B cell (primary cell): ENCODE measurements around the gene ANKRD44. TPM values are rescaled to one million over a fixed set of nuclear protein-coding genes. Genes with fewer than 3 reads are reported as not detected.

ENCODE experiments used
- ATAC-seq: fragments of 200-7000 bp; cut with Tn5 transposase; one replicate; pipeline ENCODE4 v1.10.0; 2021; ENCODE audit warnings: low read depth, mild to moderate bottlenecking, moderate number of reproducible peaks, moderate library complexity
- CTCF ChIA-PET: fragments of 350-600 bp; sonication (Branson Sonifier 250); formaldehyde crosslinking; loops from one replicate; lab custom pipeline; 2021; ENCODE audit warnings: antibody characterized with exemption, inconsistent platforms; lab: Charles Lee
- POLR2A ChIA-PET: fragments of 350-600 bp; sonication (Branson Sonifier 250); formaldehyde crosslinking; loops from one replicate; lab custom pipeline; 2021; ENCODE audit warnings: antibody characterized with exemption; lab: Charles Lee
- DNase-seq: peaks from one replicate; pipeline ENCODE4 v3.0.0; 2013
- H2AFZ ChIP-seq: 2 replicates; pipeline ENCODE4 v1.6.1; 2012; ENCODE audit warnings: mild to moderate bottlenecking, low read depth, low read length; ENCODE audit not compliant: insufficient read depth, poor library complexity, severe bottlenecking
- H3K27ac ChIP-seq, 2 donors: 1 replicate in 1 of 2; 2 replicates in 1 of 2; pipeline ENCODE4 v1.5.1; 2012 to 2013; ENCODE audit warnings: low read length in 2 of 2, mild to moderate bottlenecking in 2 of 2, moderate library complexity in 1 of 2
- H3K27me3 ChIP-seq, 4 experiments: fragments of 200-600 bp in 1 of 4; sonication (generic) in 1 of 4; replicated peaks in 1 of 4; 1 replicate in 2 of 4; 2 replicates in 2 of 4; pipeline versions ENCODE4 v1.6.1 to v1.7.0; 2013 to 2016; ENCODE audit warnings: low read length in 3 of 4, mild to moderate bottlenecking in 2 of 4, mixed read lengths in 1 of 4, moderate library complexity in 1 of 4; ENCODE audit not compliant: insufficient read depth in 4 of 4, control insufficient read depth in 3 of 4; ENCODE audit errors: control extremely low read depth in 1 of 4
- H3K36me3 ChIP-seq, 2 experiments: replicated peaks in 1 of 2; 1 replicate in 1 of 2; 2 replicates in 1 of 2; pipeline versions ENCODE4 v1.6.1 to v1.7.1; 2013; ENCODE audit warnings: low read length in 1 of 2; ENCODE audit not compliant: insufficient read depth in 2 of 2, control insufficient read depth in 1 of 2; ENCODE audit errors: control extremely low read depth in 1 of 2, extremely low read depth in 1 of 2
- H3K4me1 ChIP-seq, 2 donors: fragments of 200-600 bp in 1 of 2; sonication (generic) in 1 of 2; 1 replicate in 1 of 2; 2 replicates in 1 of 2; pipeline versions ENCODE4 v1.5.1 to v1.6.1; 2013 to 2017; ENCODE audit warnings: low read length in 2 of 2; ENCODE audit not compliant: control insufficient read depth in 2 of 2, insufficient read depth in 2 of 2
- H3K4me2 ChIP-seq: replicated peaks from 2 replicates; pipeline ENCODE3; 2012; ENCODE audit warnings: mild to moderate bottlenecking, low read depth, low read length; ENCODE audit not compliant: poor library complexity, severe bottlenecking
- H3K4me3 ChIP-seq, 5 experiments: fragments of 200-600 bp in 1 of 5; sonication (generic) in 1 of 5; 1 replicate in 3 of 5; 2 replicates in 2 of 5; pipeline versions ENCODE4 v1.5.1 to v1.7.0; 2011 to 2016; ENCODE audit warnings: low read length in 4 of 5, mild to moderate bottlenecking in 4 of 5, low read depth in 2 of 5, control low read depth in 1 of 5, moderate library complexity in 1 of 5; ENCODE audit not compliant: insufficient read depth in 1 of 5; ENCODE audit errors: control extremely low read depth in 1 of 5, extremely low read depth in 1 of 5
- H3K79me2 ChIP-seq: fragments of 200-600 bp; sonication (generic); one replicate; pipeline ENCODE4 v1.6.0; 2016; ENCODE audit warnings: low read length; ENCODE audit not compliant: control insufficient read depth, insufficient read depth
- H3K9ac ChIP-seq: fragments of 200-600 bp; sonication (generic); 2 replicates; pipeline ENCODE4 v1.6.1; 2017; ENCODE audit warnings: mild to moderate bottlenecking, low read length, moderate library complexity
- H3K9me3 ChIP-seq, 3 donors: one replicate each; pipeline versions ENCODE4 v1.6.1 to v1.7.1; 2013; ENCODE audit warnings: low read length in 2 of 3; ENCODE audit not compliant: control insufficient read depth in 2 of 3, insufficient read depth in 1 of 3; ENCODE audit errors: control extremely low read depth in 1 of 3
- H4K20me1 ChIP-seq: 2 replicates; pipeline ENCODE4 v1.6.0; 2012; ENCODE audit warnings: mild to moderate bottlenecking, low read length; ENCODE audit not compliant: insufficient read depth, control insufficient read depth, poor library complexity, severe bottlenecking
- H3K27ac Mint-ChIP-seq: one replicate; pipeline ENCODE4 v1.8.0; 2021; ENCODE audit warnings: mixed read lengths
- H3K27me3 Mint-ChIP-seq: one replicate; pipeline ENCODE4 v1.8.0; 2021; ENCODE audit warnings: mixed read lengths
- H3K4me1 Mint-ChIP-seq: one replicate; pipeline ENCODE4 v1.8.0; 2021; ENCODE audit warnings: mixed read lengths
- H3K4me3 Mint-ChIP-seq: one replicate; pipeline ENCODE4 v1.8.0; 2021; ENCODE audit warnings: mixed read lengths
- H3K9me3 Mint-ChIP-seq: one replicate; pipeline ENCODE4 v1.8.0; 2022; ENCODE audit warnings: mixed read lengths; ENCODE audit not compliant: insufficient read depth
- EZH2 ChIP-seq: IDR thresholded peaks from 2 replicates; pipeline ENCODE4 v1.6.1; 2012; ENCODE audit warnings: borderline replicate concordance, low read depth, mild to moderate bottlenecking, moderate library complexity, low read length; ENCODE audit not compliant: insufficient read depth, poor library complexity, severe bottlenecking
- WGBS: methylation state at CpG from one replicate; pipeline ENCODE4 v1.1.5; 2013; ENCODE audit warnings: missing lambda C conversion rate; ENCODE audit not compliant: insufficient coverage; 5-methylcytosine and 5-hydroxymethylcytosine counted together
- intact Hi-C: fragments of 100-400 bp; cut with micrococcal nuclease; formaldehyde crosslinking; loops from one replicate; pipeline ENCODE4 v1.10.0; 2022
- polyA plus RNA-seq: library from polyadenylated mRNA; depleted of rRNA; stranded (reverse); fragments of >200 nt; gene quantifications from 2 replicates; pipeline ENCODE4 v1.2.3, GENCODE V29; 2012
- total RNA-seq, 2 donors: library from RNA; stranded (reverse); fragments of 120-200 nt in 1 of 2; gene quantifications; 1 replicate in 1 of 2; 2 replicates in 1 of 2; pipeline versions ENCODE4 v1.2.3 to v1.2.4, GENCODE V29; 2013 to 2022
- TF ChIP-seq, protein P1 (sequence below): fragments of 200-600 bp; IDR thresholded peaks from one replicate; pipeline ENCODE4 v1.8.0; 2022; ENCODE audit warnings: antibody characterized with exemption, mild to moderate bottlenecking

Gene ANKRD44
- total and polyA plus RNA-seq, 2 donors (not counting 1 experiment from before 2014, with no cell fraction given), result 92.6 to 457 TPM

DNA sequence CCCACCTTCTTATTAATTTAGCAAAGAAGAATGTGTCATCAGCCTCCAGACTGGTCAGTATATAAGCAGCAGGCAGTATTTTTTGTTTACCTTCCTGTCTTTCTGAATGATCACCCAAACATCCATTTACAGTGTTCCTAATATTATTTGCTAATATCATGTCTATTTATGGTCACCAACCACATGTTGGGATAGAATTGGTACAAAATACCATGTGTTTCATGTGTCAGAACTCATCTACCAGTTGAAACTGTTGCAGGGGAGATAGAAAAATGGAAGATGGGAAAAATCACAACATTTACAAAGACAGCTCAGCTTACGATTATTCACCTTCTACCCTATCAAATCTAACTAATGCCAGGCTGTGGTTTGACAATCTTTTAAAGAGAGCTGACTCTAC, 66.2 kb downstream of the ANKRD44 start:
- TF ChIP-seq, protein P1, sequence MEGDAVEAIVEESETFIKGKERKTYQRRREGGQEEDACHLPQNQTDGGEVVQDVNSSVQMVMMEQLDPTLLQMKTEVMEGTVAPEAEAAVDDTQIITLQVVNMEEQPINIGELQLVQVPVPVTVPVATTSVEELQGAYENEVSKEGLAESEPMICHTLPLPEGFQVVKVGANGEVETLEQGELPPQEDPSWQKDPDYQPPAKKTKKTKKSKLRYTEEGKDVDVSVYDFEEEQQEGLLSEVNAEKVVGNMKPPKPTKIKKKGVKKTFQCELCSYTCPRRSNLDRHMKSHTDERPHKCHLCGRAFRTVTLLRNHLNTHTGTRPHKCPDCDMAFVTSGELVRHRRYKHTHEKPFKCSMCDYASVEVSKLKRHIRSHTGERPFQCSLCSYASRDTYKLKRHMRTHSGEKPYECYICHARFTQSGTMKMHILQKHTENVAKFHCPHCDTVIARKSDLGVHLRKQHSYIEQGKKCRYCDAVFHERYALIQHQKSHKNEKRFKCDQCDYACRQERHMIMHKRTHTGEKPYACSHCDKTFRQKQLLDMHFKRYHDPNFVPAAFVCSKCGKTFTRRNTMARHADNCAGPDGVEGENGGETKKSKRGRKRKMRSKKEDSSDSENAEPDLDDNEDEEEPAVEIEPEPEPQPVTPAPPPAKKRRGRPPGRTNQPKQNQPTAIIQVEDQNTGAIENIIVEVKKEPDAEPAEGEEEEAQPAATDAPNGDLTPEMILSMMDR, result no peak
- TF ChIP-seq EZH2, result no peak
- DNase-seq, result no peak
- H3K27ac ChIP-seq, result peak overlapping the region in 1 of 2 donors; percentile 80
- POLR2A ChIA-PET, result interaction anchor here (1.1 kb wide), 1 partner anchor 21 kb away, joined by 3 read pairs; no protein-coding TSS in a partner anchor
- no peaks in the 10 kb centered on the region for H3K9me3 Mint-ChIP-seq
- no CpG with 5 or more reads among the region's 1 CpG for WGBS
- peaks cover 0 to 3% (median 0%) of the 10 kb centered on the region in 3 donors for H3K9me3 ChIP-seq
- no peak for ATAC-seq
- peak overlapping the region; percentile 32 for H3K27ac Mint-ChIP-seq
- CTCF ChIA-PET, result interaction anchor here (1.1 to 2.0 kb wide), 2 partner anchors 36 to 131 kb away, joined by 3 to 5 read pairs; no protein-coding TSS in a partner anchor
- H2AFZ ChIP-seq, result no peak overlapping the region
- peaks cover 36% of the 10 kb centered on the region for H4K20me1 ChIP-seq
- intact Hi-C loops, result no loop called here
- H3K4me1 ChIP-seq, result peaks cover 63 to 75% of the 10 kb centered on the region in 2 donors
- H3K9ac ChIP-seq, result no peak overlapping the region
- no peak overlapping the region for H3K4me3 Mint-ChIP-seq
- H3K79me2 ChIP-seq, result peaks cover 99% of the 10 kb centered on the region
- H3K27me3 Mint-ChIP-seq, result no peaks in the 10 kb centered on the region
- no peaks in the 10 kb centered on the region for H3K27me3 ChIP-seq
- no peak overlapping the region for H3K4me3 ChIP-seq
- H3K36me3 ChIP-seq, result peaks cover 0 to 28% of the 10 kb centered on the region in 2 experiments
- H3K4me2 ChIP-seq, result peak overlapping the region; percentile 5
- H3K4me1 Mint-ChIP-seq, result peaks cover 79% of the 10 kb centered on the region

DNA sequence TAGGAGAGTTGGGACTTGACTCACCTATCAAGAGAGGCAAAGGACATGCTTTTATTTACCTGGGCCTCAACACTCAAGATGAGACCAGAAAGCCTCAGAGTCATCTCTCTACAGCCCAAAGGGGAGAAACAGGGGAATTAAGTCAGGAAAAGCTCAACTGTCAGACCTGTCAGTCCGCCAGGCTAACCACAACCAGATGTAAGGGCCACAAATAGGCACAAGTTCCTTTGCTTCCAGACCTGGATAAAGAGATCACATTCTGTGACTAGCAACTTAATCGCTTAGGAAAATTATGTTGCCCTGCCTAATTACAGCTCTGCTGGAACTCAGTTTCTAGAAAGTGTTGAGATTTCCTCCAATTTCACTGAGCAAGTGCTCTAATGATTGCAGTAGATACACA, 67.9 kb downstream of the ANKRD44 start:
- intact Hi-C loops, result no loop called here

More for the DNA sequence above, 67.9 kb downstream of the ANKRD44 start:
- Histone ChIP-seq H3K4me1 (peaks cover 65 to 78% of the 10 kb centered on the region in 2 donors), H3K27ac (peak overlapping the region; percentile 38 to 80), H3K9me3 (peaks cover 0 to 3% (median 0%) of the 10 kb centered on the region in 3 donors), H3K4me2 (peak overlapping the region; percentile 34), H3K27me3 (no peaks in the 10 kb centered on the region), H2AFZ (no peak overlapping the region), H3K9ac (no peak overlapping the region), H3K79me2 (peaks cover 99% of the 10 kb centered on the region), H3K36me3 (peaks cover 4 to 22% of the 10 kb centered on the region in 2 experiments), H4K20me1 (peaks cover 47% of the 10 kb centered on the region), H3K4me3 (no peak overlapping the region)
- WGBS, result 54% methylated on average over 2 of the region's 2 CpGs
- no peak for ATAC-seq
- peak overlapping the region; percentile 74 for H3K27ac Mint-ChIP-seq
- H3K4me3 Mint-ChIP-seq, result peak overlapping the region; percentile 32
- TF ChIP-seq, protein P1, result no peak
- no peak for TF ChIP-seq EZH2
- ChIA-PET POLR2A (interaction anchor here (0.7 kb wide), 1 partner anchor 124 kb away, joined by 3 read pairs; no protein-coding TSS in a partner anchor), CTCF (interaction anchor here (2.0 kb wide), 1 partner anchor 129 kb away, joined by 5 read pairs; no protein-coding TSS in a partner anchor)
- no peaks in the 10 kb centered on the region for H3K27me3 Mint-ChIP-seq
- no peak for DNase-seq
- peaks cover 80% of the 10 kb centered on the region for H3K4me1 Mint-ChIP-seq
- no peaks in the 10 kb centered on the region for H3K9me3 Mint-ChIP-seq
